Sigmoid colon (tissue), 7 donors: ENCODE results near the gene PI4KB. TPM values are rescaled to one million over a fixed set of nuclear protein-coding genes. Genes with fewer than 3 reads are reported as not detected.

Experiments used
- DNase-seq: peaks from one replicate; pipeline ENCODE4 v3.0.0-alpha.2; 2019
- H3K27ac ChIP-seq, 4 donors: fragments of 200-600 bp; sonication (generic); one replicate each; pipeline ENCODE4 v1.5.1; 2016 to 2019; ENCODE audit warnings: mild to moderate bottlenecking in 1 of 4
- H3K27me3 ChIP-seq, 3 donors: fragments of 200-600 bp; sonication (generic); one replicate each; pipeline ENCODE4 v1.5.1; 2019; ENCODE audit warnings: mild to moderate bottlenecking in 1 of 3
- H3K36me3 ChIP-seq, 4 donors: fragments of 200-600 bp; sonication (generic); one replicate each; pipeline ENCODE4 v1.5.1; 2016 to 2019
- H3K4me1 ChIP-seq, 4 donors: fragments of 200-600 bp; sonication (generic); one replicate each; pipeline ENCODE4 v1.5.1; 2017 to 2019
- H3K4me3 ChIP-seq, 4 donors: fragments of 200-600 bp; sonication (generic); one replicate each; pipeline ENCODE4 v1.5.1; 2017 to 2019; ENCODE audit warnings: mild to moderate bottlenecking in 2 of 4, moderate library complexity in 1 of 4
- H3K9me3 ChIP-seq, 4 donors: fragments of 200-600 bp in 3 of 4; sonication (generic) in 3 of 4; one replicate each; pipeline versions ENCODE4 v1.5.1 to v1.6.1; 2013 to 2019
- EP300 ChIP-seq, 4 donors: sonication (generic); formaldehyde crosslinking; IDR thresholded peaks; one replicate each; pipeline ENCODE4 v1.6.1; 2017; ENCODE audit warnings: antibody characterized with exemption in 4 of 4
- POLR2A ChIP-seq, 2 donors: fragments of 450-650 bp; IDR thresholded peaks; one replicate each; pipeline ENCODE4 v1.6.1; 2016; ENCODE audit warnings: antibody characterized with exemption in 2 of 2, mild to moderate bottlenecking in 2 of 2, moderate library complexity in 2 of 2
- POLR2AphosphoS5 ChIP-seq, 4 donors: sonication (generic); formaldehyde crosslinking; IDR thresholded peaks; one replicate each; pipeline ENCODE4 v1.6.1; 2017; ENCODE audit warnings: antibody characterized with exemption in 4 of 4
- WGBS, 2 donors: extraction: QIAGEN DNeasy Blood & Tissue Kit; methylation state at CpG; one replicate each; pipeline ENCODE4 v1.1.7; 2013; 5-methylcytosine and 5-hydroxymethylcytosine counted together
- intact Hi-C: fragments of 100-400 bp; cut with DNase I; formaldehyde crosslinking; loops from one replicate; pipeline ENCODE4 v1.15.1; 2023
- polyA plus RNA-seq, 3 donors: library from polyadenylated mRNA; stranded (reverse); fragments of 200-250 nt; gene quantifications; one replicate each; pipeline ENCODE4 v1.2.3, GENCODE V29; 2013
- total RNA-seq, 4 donors: library from RNA; depleted of rRNA; stranded (reverse); fragments of >200 nt; gene quantifications; one replicate each; pipeline ENCODE4 v1.1.0, GENCODE V29; 2016
- TF ChIP-seq, protein P1 (sequence below), 4 experiments: fragments of 450-650 bp in 3 of 4; fragments of 200-600 bp in 1 of 4; IDR thresholded peaks; one replicate each; pipeline ENCODE4 v1.5.1; 2016 to 2019; ENCODE audit warnings: antibody characterized with exemption in 4 of 4, mild to moderate bottlenecking in 3 of 4, moderate library complexity in 2 of 4
- donor health status: healthy with polysubstance abuse.
- donor health status: Bipolar disorder and iron deficiency.
- donor health status: healthy.

Gene PI4KB
- total and polyA plus RNA-seq, 7 donors: 25.2 to 75.2 (median 57.6) TPM

GRCh38 chr1:151289991-151290708 is 37.1 kb downstream of the PI4KB start:
- WGBS, 2 donors: 90 to 92% methylated on average over 21 of the region's 21 CpGs
- intact Hi-C loops: no loop called here
- no peak overlapping the region for H3K4me3 ChIP-seq
- H3K27ac ChIP-seq: no peak overlapping the region
- peaks cover 0 to 8% (median 0%) of the 10 kb centered on the region in 4 donors for H3K4me1 ChIP-seq
- H3K36me3 ChIP-seq: peaks cover 75 to 100% (median 87%) of the 10 kb centered on the region in 4 donors
- no peaks in the 10 kb centered on the region for H3K27me3 ChIP-seq
- DNase-seq: no peak
- peak in 1 of 4 donors; percentile 9 for TF ChIP-seq POLR2AphosphoS5 (IDR thresholded peaks at IDR 0.05)
- TF ChIP-seq, protein P1, sequence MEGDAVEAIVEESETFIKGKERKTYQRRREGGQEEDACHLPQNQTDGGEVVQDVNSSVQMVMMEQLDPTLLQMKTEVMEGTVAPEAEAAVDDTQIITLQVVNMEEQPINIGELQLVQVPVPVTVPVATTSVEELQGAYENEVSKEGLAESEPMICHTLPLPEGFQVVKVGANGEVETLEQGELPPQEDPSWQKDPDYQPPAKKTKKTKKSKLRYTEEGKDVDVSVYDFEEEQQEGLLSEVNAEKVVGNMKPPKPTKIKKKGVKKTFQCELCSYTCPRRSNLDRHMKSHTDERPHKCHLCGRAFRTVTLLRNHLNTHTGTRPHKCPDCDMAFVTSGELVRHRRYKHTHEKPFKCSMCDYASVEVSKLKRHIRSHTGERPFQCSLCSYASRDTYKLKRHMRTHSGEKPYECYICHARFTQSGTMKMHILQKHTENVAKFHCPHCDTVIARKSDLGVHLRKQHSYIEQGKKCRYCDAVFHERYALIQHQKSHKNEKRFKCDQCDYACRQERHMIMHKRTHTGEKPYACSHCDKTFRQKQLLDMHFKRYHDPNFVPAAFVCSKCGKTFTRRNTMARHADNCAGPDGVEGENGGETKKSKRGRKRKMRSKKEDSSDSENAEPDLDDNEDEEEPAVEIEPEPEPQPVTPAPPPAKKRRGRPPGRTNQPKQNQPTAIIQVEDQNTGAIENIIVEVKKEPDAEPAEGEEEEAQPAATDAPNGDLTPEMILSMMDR (IDR thresholded peaks at IDR 0.05): no peak
- no peak for TF ChIP-seq POLR2A (IDR thresholded peaks at IDR 0.05)
- no peak for TF ChIP-seq EP300 (IDR thresholded peaks at IDR 0.05)
- H3K9me3 ChIP-seq: no peaks in the 10 kb centered on the region

DNA sequence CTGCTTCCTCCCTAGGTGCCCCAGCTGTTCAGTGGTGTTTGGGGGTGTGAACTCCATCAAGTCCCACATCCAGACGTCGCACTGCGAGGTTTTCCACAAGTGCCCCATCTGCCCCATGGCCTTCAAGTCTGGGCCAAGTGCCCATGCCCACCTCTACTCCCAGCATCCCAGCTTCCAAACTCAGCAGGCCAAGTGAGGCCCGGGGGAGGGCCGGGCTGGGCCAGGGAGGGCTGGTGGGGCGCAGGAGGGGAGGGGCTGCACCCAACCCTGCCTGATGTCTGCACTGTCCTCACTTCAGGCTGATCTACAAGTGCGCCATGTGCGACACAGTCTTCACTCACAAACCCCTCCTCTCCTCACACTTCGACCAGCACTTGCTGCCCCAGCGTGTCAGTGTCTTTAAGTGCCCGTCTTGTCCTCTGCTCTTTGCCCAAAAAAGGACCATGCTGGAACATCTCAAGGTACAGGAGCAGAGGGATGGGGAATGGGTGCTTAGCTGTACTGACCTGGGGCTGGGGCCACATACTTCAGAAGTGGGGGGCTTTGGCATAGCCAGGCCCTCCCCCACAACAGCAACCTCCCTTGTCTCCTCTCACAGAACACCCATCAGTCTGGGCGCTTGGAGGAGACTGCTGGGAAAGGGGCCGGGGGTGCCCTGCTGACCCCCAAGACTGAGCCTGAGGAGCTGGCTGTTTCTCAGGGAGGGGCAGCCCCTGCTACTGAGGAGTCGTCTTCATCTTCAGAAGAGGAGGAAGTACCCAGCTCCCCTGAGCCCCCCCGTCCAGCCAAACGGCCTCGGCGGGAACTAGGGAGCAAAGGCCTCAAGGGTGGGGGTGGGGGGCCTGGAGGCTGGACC is 37.9 kb downstream of the PI4KB start:
- Histone ChIP-seq H3K4me3 (no peak overlapping the region), H3K9me3 (no peaks in the 10 kb centered on the region), H3K27ac (no peak overlapping the region), H3K36me3 (peaks cover 70 to 95% (median 79%) of the 10 kb centered on the region in 4 donors), H3K4me1 (peaks cover 0 to 11% (median under 1%) of the 10 kb centered on the region in 4 donors), H3K27me3 (no peaks in the 10 kb centered on the region)
- intact Hi-C loops: no loop called here
- no peak for TF ChIP-seq POLR2A (IDR thresholded peaks at IDR 0.05)
- no peak for TF ChIP-seq EP300 (IDR thresholded peaks at IDR 0.05)
- TF ChIP-seq, protein P1 (IDR thresholded peaks at IDR 0.05): no peak
- TF ChIP-seq POLR2AphosphoS5 (IDR thresholded peaks at IDR 0.05): no peak
- WGBS, 2 donors: 80 to 82% methylated on average over 18 of the region's 18 CpGs
- DNase-seq: no peak

DNA sequence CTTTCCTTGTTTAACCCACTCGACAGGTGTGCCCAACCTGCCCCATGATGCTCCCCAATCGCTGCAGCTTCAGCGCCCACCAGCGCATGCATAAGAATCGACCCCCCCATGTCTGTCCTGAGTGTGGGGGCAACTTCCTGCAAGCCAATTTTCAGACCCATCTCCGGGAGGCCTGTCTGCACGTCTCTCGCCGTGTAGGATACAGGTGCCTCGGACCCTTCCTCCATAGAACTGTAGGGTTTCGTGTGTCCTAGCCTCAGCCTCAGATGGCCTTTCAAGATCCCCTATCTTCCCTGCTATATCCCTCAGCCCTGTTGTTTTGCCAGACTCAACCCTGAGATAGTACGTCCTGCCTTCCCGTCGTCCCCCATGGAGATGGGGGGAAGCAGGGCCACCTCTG is 38.7 kb downstream of the PI4KB start:
- intact Hi-C loops: no loop called here

GRCh38 chr1:151287767-151288500 is 39.3 kb downstream of the PI4KB start:
- intact Hi-C loops: no loop called here
- WGBS, 2 donors: 95 to 96% methylated on average over 22 of the region's 22 CpGs
- peaks cover 58 to 81% (median 66%) of the 10 kb centered on the region in 4 donors for H3K36me3 ChIP-seq
- peaks cover 2 to 25% (median 14%) of the 10 kb centered on the region in 4 donors for H3K4me1 ChIP-seq
- no peak overlapping the region for H3K4me3 ChIP-seq
- no peak overlapping the region for H3K27ac ChIP-seq
- no peaks in the 10 kb centered on the region for H3K9me3 ChIP-seq
- TF ChIP-seq POLR2A (IDR thresholded peaks at IDR 0.05) (no peak), POLR2AphosphoS5 (IDR thresholded peaks at IDR 0.05) (peak in 1 of 4 donors; percentile 13), EP300 (IDR thresholded peaks at IDR 0.05) (no peak)
- DNase-seq: no peak
- no peaks in the 10 kb centered on the region for H3K27me3 ChIP-seq

More for the DNA sequence above, 38.7 kb downstream of the PI4KB start:
- Histone ChIP-seq H3K9me3 (no peaks in the 10 kb centered on the region), H3K36me3 (peaks cover 62 to 87% (median 71%) of the 10 kb centered on the region in 4 donors), H3K4me1 (peaks cover 2 to 19% (median 9%) of the 10 kb centered on the region in 4 donors), H3K4me3 (no peak overlapping the region), H3K27me3 (no peaks in the 10 kb centered on the region), H3K27ac (no peak overlapping the region)
- WGBS, 2 donors: 88 to 93% methylated on average over 14 of the region's 14 CpGs
- TF ChIP-seq POLR2AphosphoS5 (IDR thresholded peaks at IDR 0.05): no peak
- no peak for TF ChIP-seq EP300 (IDR thresholded peaks at IDR 0.05)
- TF ChIP-seq, protein P1 (IDR thresholded peaks at IDR 0.05): no peak
- TF ChIP-seq POLR2A (IDR thresholded peaks at IDR 0.05): no peak
- no peak for DNase-seq
